Measurements from ENCODE around the gene PCSK7.

DNA sequence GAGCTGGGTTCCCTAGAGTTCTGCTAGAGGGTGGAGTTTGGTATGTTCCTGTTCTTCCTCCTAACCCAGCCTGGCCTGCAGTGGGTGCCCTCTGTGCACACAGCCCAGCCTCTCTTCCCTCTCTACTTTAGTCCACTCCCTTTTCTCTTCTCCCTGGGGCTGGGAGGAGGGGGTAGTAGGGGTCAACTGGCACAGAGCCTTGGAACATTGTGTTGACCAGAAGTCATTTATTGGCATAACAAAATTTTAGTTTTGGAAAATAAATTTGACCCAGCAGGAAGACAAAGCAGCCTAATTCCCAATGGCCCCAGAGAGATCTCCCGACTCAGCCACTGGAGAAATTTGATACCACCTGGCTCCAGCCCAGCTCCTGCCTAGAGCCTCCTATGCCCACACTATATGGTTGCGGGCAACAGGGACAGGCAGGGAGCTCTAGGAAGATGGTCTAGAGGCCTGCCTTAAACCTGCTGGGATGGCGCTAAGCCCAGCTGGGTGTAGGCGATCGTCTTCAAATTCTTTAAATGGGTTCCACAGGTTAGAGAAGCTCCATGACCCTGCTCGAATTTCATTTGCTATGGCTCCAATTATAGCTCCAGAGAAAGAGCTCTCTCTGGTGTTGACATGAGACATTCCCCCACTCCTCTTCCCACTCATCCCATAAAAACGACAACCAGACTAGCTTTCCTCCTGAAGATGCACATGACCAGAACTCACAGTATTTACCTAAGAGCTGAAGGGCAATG lies 9.9 kb downstream of the PCSK7 start:
- TF ChIP-seq, protein P1, sequence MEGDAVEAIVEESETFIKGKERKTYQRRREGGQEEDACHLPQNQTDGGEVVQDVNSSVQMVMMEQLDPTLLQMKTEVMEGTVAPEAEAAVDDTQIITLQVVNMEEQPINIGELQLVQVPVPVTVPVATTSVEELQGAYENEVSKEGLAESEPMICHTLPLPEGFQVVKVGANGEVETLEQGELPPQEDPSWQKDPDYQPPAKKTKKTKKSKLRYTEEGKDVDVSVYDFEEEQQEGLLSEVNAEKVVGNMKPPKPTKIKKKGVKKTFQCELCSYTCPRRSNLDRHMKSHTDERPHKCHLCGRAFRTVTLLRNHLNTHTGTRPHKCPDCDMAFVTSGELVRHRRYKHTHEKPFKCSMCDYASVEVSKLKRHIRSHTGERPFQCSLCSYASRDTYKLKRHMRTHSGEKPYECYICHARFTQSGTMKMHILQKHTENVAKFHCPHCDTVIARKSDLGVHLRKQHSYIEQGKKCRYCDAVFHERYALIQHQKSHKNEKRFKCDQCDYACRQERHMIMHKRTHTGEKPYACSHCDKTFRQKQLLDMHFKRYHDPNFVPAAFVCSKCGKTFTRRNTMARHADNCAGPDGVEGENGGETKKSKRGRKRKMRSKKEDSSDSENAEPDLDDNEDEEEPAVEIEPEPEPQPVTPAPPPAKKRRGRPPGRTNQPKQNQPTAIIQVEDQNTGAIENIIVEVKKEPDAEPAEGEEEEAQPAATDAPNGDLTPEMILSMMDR (IDR thresholded peaks at IDR 0.05), result no peak
- TF ChIP-seq POLR2A (IDR thresholded peaks at IDR 0.05), result peak in 1 of 4 donors; percentile 11
